ENCODE measurements around the gene PCNT.
"Not testable (repeated sequence)": the region's sequence is repeated elsewhere in the genome, so short reads cannot be mapped to it uniquely, and the experiment has no call there.

The PCNT gene

GRCh38 chr21:46384556-46384955 lies 60.6 kb downstream of the PCNT start:
- DNase-seq (ENCODE audit: low spot score): no peak

DNA sequence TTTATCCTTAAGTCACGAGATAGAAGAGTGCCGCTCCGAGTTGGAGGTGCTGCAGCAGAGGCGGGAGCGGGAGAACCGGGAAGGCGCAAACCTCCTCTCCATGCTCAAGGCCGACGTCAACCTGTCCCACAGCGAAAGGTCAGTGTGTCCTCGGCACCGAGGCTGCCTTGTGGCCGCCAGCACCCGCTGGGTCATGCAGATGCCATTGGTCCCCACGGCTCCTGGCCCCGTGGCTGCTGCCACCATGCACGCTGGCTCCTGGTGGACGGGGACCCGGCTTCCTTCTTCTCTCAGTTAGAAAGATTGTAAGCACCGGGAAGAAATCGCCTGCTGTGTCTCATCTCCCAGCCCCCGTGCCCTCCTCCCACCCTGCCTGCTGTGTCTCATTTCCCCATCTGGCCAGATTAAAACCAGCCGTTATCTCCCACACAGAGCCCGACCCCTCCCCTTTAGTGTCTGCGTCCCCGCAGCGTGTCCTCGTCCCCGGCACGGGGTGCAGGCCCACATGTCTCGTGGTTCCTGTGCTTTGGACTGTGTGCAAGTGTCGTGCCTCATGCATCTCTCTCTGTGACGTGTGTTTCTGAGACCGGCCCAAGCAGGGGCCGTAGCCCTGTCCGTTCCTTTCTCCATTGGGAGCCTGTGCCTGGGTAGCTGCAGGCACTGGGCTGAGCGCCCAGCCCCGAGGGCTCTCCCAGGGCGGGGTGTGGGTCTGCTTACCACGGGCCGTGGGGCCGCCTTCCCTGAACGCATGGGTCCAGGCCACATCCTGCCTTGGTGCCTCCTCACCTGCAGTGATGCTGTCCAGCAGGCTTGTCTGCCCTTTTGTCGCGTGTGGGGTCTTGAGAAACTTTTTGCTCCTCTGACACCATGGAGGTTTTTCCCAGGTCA lies 62.1 kb downstream of the PCNT start:
- no peak for DNase-seq (ENCODE audit: low spot score)

DNA sequence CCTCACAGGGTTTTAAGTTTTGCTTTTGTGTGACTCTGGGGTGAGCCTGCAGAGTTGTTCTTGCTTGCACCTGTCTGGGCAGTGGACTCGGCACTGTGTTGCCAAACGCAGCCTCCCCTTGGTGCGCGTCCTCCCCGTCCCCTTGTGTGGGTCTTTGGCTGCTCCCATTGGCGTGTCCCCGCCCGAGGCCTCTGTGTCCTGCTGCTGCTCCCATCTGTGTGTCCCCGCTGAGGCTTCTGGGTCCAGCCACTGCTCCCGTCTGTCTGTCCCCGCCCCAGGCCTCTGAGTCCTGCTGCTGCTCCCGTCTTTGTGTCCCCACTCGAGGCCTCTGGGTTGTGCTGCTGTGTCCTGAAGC lies 62.8 kb downstream of the PCNT start:
- no peak for DNase-seq (ENCODE audit: low spot score)

DNA sequence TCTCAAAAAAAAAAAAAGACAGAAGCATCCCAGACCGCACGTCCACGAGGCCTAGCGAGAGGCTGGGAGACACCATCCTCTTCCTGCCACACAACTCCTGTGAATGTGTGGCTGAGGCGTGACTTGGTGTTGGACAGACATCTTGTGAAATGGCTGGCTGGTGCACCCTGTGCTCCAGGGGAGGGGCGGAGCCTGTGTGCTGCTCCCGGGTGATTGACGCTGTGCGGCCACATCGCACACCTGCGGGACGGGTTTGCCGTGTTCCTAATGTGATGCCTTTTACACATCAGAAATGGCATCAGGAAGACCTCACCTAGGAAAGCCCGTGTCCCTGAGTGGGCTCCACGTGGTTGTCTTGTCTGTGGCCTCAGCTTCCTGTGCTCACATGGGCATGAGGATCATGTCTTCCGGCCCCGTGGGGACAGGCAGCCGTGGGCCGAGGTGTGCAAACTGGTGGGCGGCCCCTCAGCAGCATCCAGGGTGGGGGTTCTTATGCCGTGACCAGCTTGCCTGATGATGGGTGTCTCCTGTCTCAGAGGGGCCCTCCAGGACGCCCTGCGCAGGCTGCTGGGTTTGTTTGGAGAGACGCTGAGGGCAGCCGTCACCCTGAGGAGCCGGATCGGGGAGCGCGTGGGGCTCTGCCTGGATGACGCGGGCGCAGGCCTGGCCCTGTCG lies 64.4 kb downstream of the PCNT start:
- DNase-seq (ENCODE audit: low spot score): no peak

DNA sequence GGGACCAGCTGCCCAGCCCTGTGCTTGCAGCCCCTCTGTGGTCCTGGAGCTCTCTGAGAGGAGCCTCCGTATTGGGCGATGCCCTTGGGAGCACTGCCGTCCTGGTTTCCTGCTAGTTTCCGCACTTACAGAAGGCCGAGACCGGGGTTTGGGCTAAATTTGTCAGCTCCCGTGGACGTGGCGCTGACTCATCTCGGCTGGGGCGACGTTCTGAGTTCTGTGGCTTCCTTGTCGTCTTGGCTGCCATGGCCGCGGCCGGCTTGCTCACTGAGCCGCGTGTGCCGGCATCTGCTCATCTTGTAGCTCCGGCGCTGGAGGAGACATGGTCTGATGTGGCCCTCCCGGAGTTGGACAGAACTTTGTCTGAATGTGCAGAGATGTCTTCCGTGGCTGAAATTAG lies 64.9 kb downstream of the PCNT start:
- DNase-seq (ENCODE audit: low spot score): no peak

DNA sequence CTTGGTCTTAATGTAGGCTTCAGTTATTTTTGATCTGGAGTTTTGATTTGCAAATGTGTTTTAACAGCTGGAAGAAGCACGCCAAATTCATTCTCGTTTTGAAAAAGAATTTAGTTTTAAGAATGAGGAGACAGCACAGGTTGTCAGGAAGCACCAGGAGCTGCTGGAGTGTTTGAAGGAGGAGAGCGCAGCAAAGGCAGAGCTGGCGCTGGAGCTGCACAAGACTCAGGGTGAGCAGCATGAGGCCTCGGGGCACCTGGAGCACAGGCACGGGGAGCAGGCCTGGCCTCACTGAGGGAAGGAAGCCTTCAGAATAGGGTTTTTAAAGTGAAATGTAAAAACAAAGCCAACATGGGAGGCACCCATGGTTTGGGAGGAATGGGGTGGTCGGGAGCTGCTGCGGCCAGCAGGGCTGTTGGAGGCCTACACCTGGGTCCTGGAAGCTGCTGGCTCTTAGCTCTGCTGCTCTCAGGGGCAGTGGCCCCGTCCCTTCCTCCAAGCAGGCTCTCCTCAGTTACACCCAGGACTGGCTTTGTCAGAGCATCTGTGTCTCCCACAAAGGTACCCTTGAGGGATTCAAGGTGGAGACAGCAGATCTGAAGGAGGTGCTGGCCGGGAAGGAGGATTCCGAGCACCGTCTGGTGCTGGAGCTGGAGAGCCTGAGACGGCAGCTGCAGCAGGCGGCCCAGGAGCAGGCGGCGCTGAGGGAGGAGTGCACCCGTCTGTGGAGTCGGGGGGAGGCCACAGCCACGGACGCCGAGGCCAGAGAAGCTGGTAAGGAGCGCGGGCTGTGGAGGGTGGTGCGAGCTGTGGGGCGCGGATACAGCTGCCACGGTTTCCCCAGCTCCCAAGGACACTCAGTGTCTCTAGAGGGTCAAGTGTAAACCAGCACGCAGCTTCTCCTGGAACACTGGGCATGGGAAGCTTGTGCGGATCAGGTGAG lies 66.9 kb downstream of the PCNT start:
- no peak for DNase-seq (ENCODE audit: low spot score)

DNA sequence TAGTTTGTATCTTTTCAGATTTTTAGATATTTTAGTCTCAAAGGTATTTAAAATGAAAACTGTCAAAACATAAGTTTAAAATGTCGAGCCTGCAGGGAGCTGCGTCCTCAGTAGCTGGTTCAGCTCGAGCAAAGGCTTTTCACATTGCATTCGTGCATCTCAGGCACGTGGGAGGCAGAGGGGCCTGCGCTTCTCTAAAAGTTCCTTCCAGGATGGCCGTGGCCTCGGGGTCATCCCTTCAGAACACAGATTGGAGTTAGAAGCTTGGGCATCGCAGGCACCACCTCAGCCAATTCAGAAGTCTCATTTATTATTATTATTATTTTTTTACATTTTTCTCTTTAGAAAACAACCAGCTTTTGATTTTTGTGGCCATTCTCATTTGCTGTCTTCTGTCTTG lies 67.8 kb downstream of the PCNT start:
- no peak for DNase-seq (ENCODE audit: low spot score)

- DNase-seq (ENCODE audit: low spot score): no peak
These were observed 69.0 kb downstream of the PCNT start for GRCh38 chr21:46392921-46393320.

GRCh38 chr21:46393451-46393940 lies 69.5 kb downstream of the PCNT start:
- DNase-seq (ENCODE audit: low spot score): peak; percentile 63

GRCh38 chr21:46393941-46394594 lies 70.1 kb downstream of the PCNT start:
- peak; percentile 55 for DNase-seq (ENCODE audit: low spot score)

- DNase-seq (ENCODE audit: low spot score): no peak
These were observed 70.7 kb downstream of the PCNT start for GRCh38 chr21:46394595-46395104.

DNA sequence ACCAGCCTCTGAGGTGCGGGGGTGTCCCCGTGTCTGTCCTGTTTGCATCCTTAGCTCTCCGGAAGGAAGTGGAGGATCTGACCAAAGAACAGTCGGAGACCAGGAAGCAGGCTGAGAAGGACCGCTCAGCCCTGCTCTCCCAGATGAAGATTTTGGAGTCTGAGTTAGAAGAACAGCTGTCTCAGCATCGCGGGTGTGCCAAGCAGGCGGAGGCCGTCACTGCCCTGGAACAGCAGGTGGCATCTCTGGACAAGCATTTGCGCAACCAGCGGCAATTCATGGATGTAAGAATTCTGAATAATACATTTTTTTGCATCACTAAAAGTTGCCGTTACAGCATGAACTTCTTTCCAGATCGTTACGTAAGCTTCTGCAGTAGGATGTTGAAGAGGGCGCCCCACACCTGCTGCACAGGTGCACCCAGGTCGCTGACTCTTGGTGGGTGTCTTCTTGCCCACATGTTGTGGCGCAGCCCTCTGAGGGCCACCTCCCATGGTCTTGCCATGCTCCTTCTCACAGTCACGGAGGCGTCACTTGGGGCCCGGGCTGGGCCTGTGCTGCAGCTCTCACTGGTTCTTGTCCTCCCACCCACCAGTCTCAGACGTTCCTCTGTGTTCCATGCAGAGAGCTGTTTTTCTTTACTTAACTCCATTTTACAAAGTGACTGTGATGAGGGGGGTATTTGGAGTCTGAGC lies 73.4 kb downstream of the PCNT start:
- no peak for DNase-seq (ENCODE audit: low spot score)

DNA sequence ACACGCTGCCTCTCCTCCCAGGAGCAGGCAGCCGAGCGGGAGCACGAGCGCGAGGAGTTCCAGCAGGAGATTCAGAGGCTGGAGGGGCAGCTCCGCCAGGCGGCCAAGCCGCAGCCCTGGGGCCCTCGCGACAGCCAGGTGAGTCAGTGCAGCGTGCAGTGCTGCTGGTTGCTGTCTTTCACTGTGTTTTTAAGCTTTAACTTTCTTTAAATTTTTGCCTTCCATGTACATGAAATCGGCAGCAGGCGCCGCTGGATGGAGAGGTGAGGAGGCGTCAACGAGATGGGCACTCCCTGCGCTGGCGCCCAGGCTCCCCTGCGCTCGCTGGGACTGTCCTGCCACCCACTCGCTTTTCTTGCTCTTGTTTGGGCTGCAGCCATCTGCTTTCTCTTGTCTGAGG lies 74.0 kb downstream of the PCNT start:
- DNase-seq (ENCODE audit: low spot score): no peak

- DNase-seq (ENCODE audit: low spot score): no peak
These were observed 75.2 kb downstream of the PCNT start for GRCh38 chr21:46399129-46399528.

GRCh38 chr21:46399686-46400085 lies 75.7 kb downstream of the PCNT start:
- no peak for DNase-seq (ENCODE audit: low spot score)

GRCh38 chr21:46401186-46401910 lies 77.4 kb downstream of the PCNT start:
- no peak for DNase-seq (ENCODE audit: low spot score)

DNA sequence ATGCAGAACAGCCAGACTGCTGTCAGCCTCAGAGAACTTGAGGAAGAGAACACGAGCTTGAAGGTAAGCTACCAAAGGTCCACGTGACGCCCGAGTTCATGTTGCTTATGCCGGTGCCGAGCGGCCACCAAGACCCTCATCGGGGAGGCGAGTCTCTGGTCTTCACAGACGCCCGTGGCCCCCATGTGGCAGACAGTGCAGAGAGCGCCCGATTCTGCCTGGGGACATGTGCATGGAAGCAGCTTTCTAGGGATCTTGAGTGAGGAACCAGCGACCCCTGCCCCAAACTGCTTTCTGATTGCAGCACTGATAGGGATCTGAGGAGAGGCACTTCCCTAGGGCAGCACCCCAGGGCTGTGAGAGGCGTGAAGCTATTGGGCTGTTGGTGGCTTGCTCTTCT lies 78.5 kb downstream of the PCNT start:
- DNase-seq (ENCODE audit: low spot score): no peak

DNA sequence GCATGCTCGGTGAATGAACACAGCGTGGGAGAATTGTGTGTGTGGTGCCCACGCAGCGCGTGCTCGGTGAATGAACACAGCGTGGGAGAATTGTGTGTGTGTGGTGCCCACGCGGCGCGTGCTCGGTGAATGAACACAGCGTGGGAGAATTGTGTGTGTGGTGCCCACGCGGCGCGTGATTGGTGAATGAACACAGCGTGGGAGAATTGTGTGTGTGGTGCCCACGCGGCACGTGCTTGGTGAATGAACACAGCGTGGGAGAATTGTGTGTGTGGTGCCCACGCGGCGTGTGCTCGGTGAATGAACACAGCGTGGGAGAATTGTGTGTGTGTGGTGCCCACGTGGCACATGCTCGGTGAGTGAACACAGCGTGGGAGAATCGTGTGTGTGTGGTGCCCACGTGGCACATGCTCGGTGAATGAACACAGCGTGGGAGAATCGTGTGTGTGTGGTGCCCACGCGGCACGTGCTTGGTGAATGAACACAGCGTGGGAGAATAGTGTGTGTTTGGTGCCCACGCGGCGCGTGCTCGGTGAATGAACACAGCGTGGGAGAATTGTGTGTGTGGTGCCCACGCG lies 79.4 kb downstream of the PCNT start:
- DNase-seq (ENCODE audit: low spot score): not testable (repeated sequence)

- no peak for DNase-seq (ENCODE audit: low spot score)
These were observed 80.3 kb downstream of the PCNT start for GRCh38 chr21:46404306-46404705.

GRCh38 chr21:46406001-46406400 lies 82.0 kb downstream of the PCNT start:
- no peak for DNase-seq (ENCODE audit: low spot score)

Data from HuH-7 (cell line).